ENCODE data around the gene APOL1. TPM values are rescaled to one million over a fixed set of nuclear protein-coding genes. Genes with fewer than 3 reads are reported as not detected.
"Not testable (repeated sequence)": the region's sequence is repeated elsewhere in the genome, so short reads cannot be mapped to it uniquely, and the experiment has no call there.

APOL1 gene
- total and polyA plus RNA-seq, 3 experiments from 2014 or later: 25.6 to 34.3 (median 32.8) TPM

- DNase-seq: peak; percentile 58 to 75 (median 61)
- peaks cover 35 to 48% (median 43%) of the 10 kb centered on the region in 3 donors for H3K4me1 Mint-ChIP-seq
- H3K4me3 Mint-ChIP-seq: peak overlapping the region in 3 of 7 donors; percentile 11 to 52 (median 43)
- peaks cover 16 to 92% (median 29%) of the 10 kb centered on the region in 3 donors for H3K36me3 Mint-ChIP-seq
- ChIA-PET POLR2A (interaction anchor here (0.5 to 1.0 kb wide), 4 partner anchors 9 to 79 kb away, joined by 3 to 4 read pairs (median 3); partner anchors contain the start of gene APOL1), CTCF (interaction anchor here (0.8 to 3.6 kb wide), 9 partner anchors 10 to 102 kb away, joined by 3 to 17 read pairs (median 3); partner anchors contain the start of genes APOL2 and MYH9)
- H3K36me3 ChIP-seq (ENCODE audit: insufficient read depth, low read length): peaks cover 72% of the 10 kb centered on the region
- peaks cover 35% of the 10 kb centered on the region for H3K4me1 ChIP-seq (ENCODE audit: insufficient read depth, low read length)
- H3K27ac Mint-ChIP-seq: peak overlapping the region; percentile 44 to 97 (median 88)
- no peak overlapping the region for H3K27ac ChIP-seq (ENCODE audit: low read depth, low read length)
- H3K27me3 ChIP-seq (ENCODE audit: insufficient read depth, low read length, poor library complexity, severe bottlenecking): no peaks in the 10 kb centered on the region
- H3K9me3 Mint-ChIP-seq: peaks cover 0 to 4% (median 0%) of the 10 kb centered on the region in 5 donors
- no peak overlapping the region for H3K4me3 ChIP-seq (ENCODE audit: low read length)
- H3K9me3 ChIP-seq (ENCODE audit: low read length): no peaks in the 10 kb centered on the region
- H3K27me3 Mint-ChIP-seq: peaks cover 0 to 8% of the 10 kb centered on the region in 2 donors
Observed at GRCh38 chr22:36286096-36286957, 33.4 kb downstream of the APOL1 start.

GRCh38 chr22:36287881-36288515, 35.1 kb downstream of the APOL1 start:
- ChIA-PET CTCF (interaction anchor here (0.7 to 3.6 kb wide), 8 partner anchors 10 to 199 kb away, joined by 3 to 17 read pairs (median 4); partner anchors contain the start of gene APOL2), POLR2A (interaction anchor here (1.0 kb wide), 1 partner anchor 10 kb away, joined by 5 read pairs; no protein-coding TSS in a partner anchor)
- H3K9me3 ChIP-seq (ENCODE audit: low read length): no peaks in the 10 kb centered on the region
- H3K4me1 ChIP-seq (ENCODE audit: insufficient read depth, low read length): peaks cover 40% of the 10 kb centered on the region
- H3K27ac Mint-ChIP-seq: peak overlapping the region in 7 of 8 donors; percentile 44 to 95 (median 82)
- H3K27ac ChIP-seq (ENCODE audit: low read depth, low read length): no peak overlapping the region
- H3K4me1 Mint-ChIP-seq: peaks cover 49 to 61% (median 54%) of the 10 kb centered on the region in 3 donors
- peak in 1 of 5 donors; percentile 35 for DNase-seq
- H3K9me3 Mint-ChIP-seq: peaks cover 0 to 4% (median 0%) of the 10 kb centered on the region in 5 donors
- H3K36me3 Mint-ChIP-seq: peaks cover 20 to 90% (median 39%) of the 10 kb centered on the region in 3 donors
- H3K27me3 ChIP-seq (ENCODE audit: insufficient read depth, low read length, poor library complexity, severe bottlenecking): no peaks in the 10 kb centered on the region
- peaks cover 76% of the 10 kb centered on the region for H3K36me3 ChIP-seq (ENCODE audit: insufficient read depth, low read length)
- H3K4me3 ChIP-seq (ENCODE audit: low read length): no peak overlapping the region
- H3K4me3 Mint-ChIP-seq: peak overlapping the region in 2 of 7 donors; percentile 25 to 41
- peaks cover 0 to 8% of the 10 kb centered on the region in 2 donors for H3K27me3 Mint-ChIP-seq

DNA sequence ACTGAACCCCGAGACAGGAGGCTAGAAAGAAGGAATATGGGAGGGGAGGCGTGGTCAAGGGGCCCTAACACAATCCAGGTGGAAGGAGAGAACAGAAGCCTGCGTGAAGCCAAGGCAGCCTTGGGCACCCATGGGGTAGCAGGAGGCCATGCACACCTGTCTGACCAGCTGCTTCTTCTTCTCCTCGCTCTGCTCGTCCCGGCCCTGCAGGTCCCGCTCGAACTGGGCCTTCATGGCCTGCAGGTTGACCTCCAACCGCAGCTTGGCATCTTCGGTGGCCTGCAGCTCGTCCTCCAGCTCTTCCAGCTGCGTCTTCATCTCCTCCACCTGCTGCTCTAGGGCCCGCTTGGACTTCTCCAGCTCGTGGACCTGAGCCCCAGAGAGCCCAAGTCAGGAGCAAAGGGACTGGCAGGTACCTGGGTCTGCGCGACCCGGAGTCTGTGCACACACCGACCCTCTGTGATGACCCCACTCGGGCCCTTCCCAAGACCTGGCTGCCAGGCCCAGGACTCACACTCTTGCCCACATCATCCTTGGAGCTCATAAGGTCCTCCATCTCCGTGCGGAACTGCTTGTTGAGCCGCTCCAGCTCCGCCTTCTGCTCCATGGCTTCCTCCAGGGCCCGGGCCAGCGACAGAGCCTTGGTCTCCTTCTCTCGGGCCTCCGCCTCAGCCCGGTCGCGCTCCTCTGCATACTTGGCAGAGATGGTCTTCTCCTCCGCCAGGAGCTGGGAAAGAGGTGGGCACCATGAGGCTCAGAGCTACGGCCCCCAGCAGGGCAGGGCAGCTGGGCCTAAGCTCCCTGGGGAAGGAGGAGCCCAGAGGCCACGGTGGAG, 35.9 kb downstream of the APOL1 start:
- Mint-ChIP-seq H3K27me3 (peaks cover 0 to 8% of the 10 kb centered on the region in 2 donors), H3K36me3 (peaks cover 20 to 89% (median 35%) of the 10 kb centered on the region in 3 donors), H3K4me1 (peaks cover 49 to 64% (median 57%) of the 10 kb centered on the region in 3 donors), H3K4me3 (peak overlapping the region in 3 of 7 donors; percentile 41 to 83 (median 53)), H3K9me3 (peaks cover 0 to 4% (median 0%) of the 10 kb centered on the region in 5 donors), H3K27ac (peak overlapping the region; percentile 63 to 98 (median 92))
- Histone ChIP-seq H3K27ac (ENCODE audit: low read depth, low read length) (no peak overlapping the region), H3K36me3 (ENCODE audit: insufficient read depth, low read length) (peaks cover 75% of the 10 kb centered on the region), H3K27me3 (ENCODE audit: insufficient read depth, low read length, poor library complexity, severe bottlenecking) (no peaks in the 10 kb centered on the region), H3K9me3 (ENCODE audit: low read length) (no peaks in the 10 kb centered on the region), H3K4me1 (ENCODE audit: insufficient read depth, low read length) (peaks cover 40% of the 10 kb centered on the region), H3K4me3 (ENCODE audit: low read length) (no peak overlapping the region)
- peak in 1 of 5 donors; percentile 42 for DNase-seq
- CTCF ChIA-PET: interaction anchor here (0.7 to 2.7 kb wide), 8 partner anchors 10 to 198 kb away, joined by 3 to 11 read pairs (median 4); partner anchors contain the start of gene APOL2
- POLR2A ChIA-PET: interaction anchor here (0.7 to 1.1 kb wide), 4 partner anchors 9 to 90 kb away, joined by 3 to 5 read pairs (median 4); no protein-coding TSS in a partner anchor

DNA sequence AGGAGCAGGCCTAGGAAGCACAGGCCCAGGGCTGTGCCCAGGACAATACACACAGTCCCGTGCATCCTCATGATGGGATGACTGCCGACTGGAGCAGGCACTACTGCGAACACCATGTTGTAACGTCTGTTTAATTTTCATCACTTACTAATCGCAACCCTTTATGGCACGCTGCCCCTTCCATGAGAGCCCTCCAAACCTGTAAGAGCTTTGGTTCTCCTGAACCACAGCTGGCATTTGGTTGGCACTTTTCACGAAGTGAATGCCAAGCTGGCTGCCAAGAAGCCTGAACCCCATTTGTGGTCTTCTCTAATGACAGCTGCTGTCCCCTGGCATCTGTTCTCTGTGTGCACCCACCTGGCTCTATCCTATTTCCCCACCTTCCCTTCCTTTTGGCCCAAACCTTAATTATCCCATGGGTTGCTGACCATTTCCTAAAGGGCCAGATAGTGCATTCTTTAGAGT, 36.5 kb downstream of the APOL1 start:
- CTCF ChIA-PET: interaction anchor here (1.1 to 2.7 kb wide), 6 partner anchors 12 to 181 kb away, joined by 3 to 11 read pairs (median 4); partner anchors contain the start of gene APOL2
- Mint-ChIP-seq H3K36me3 (peaks cover 23 to 89% (median 35%) of the 10 kb centered on the region in 3 donors), H3K27me3 (peaks cover 0 to 8% of the 10 kb centered on the region in 2 donors), H3K9me3 (peaks cover 0 to 4% (median 0%) of the 10 kb centered on the region in 5 donors), H3K4me3 (peak overlapping the region; percentile 38 to 86 (median 71)), H3K4me1 (peaks cover 53 to 70% (median 61%) of the 10 kb centered on the region in 3 donors), H3K27ac (peak overlapping the region; percentile 91 to 98 (median 94))
- H3K4me1 ChIP-seq (ENCODE audit: insufficient read depth, low read length): peaks cover 40% of the 10 kb centered on the region
- POLR2A ChIA-PET: interaction anchor here (0.6 to 1.1 kb wide), 4 partner anchors 8 to 131 kb away, joined by 3 to 5 read pairs (median 4); no protein-coding TSS in a partner anchor
- H3K36me3 ChIP-seq (ENCODE audit: insufficient read depth, low read length): peaks cover 77% of the 10 kb centered on the region
- H3K4me3 ChIP-seq (ENCODE audit: low read length): peak overlapping the region; percentile 23
- DNase-seq: no peak
- no peak overlapping the region for H3K27ac ChIP-seq (ENCODE audit: low read depth, low read length)
- H3K27me3 ChIP-seq (ENCODE audit: insufficient read depth, low read length, poor library complexity, severe bottlenecking): no peaks in the 10 kb centered on the region
- H3K9me3 ChIP-seq (ENCODE audit: low read length): no peaks in the 10 kb centered on the region

GRCh38 chr22:36289948-36290371, 37.0 kb downstream of the APOL1 start:
- ChIA-PET CTCF (interaction anchor here (1.1 to 2.7 kb wide), 3 partner anchors 11 to 51 kb away, joined by 3 to 11 read pairs (median 6); partner anchors contain the start of gene APOL2), POLR2A (interaction anchor here (0.6 to 1.1 kb wide), 3 partner anchors 9 to 131 kb away, joined by 4 to 9 read pairs (median 5); no protein-coding TSS in a partner anchor)
- H3K9me3 Mint-ChIP-seq; H3K9me3 ChIP-seq (ENCODE audit: low read length); H3K27me3 Mint-ChIP-seq; H3K27me3 ChIP-seq (ENCODE audit: insufficient read depth, low read length, poor library complexity, severe bottlenecking); H3K27ac ChIP-seq (ENCODE audit: low read depth, low read length): not testable (repeated sequence)
- peaks cover 77% of the 10 kb centered on the region for H3K36me3 ChIP-seq (ENCODE audit: insufficient read depth, low read length)
- H3K36me3 Mint-ChIP-seq: peaks cover 25 to 88% (median 36%) of the 10 kb centered on the region in 3 donors
- peak; percentile 26 to 82 (median 80) for DNase-seq
- peaks cover 54 to 72% (median 67%) of the 10 kb centered on the region in 3 donors for H3K4me1 Mint-ChIP-seq
- H3K27ac Mint-ChIP-seq: peak overlapping the region; percentile 91 to 98 (median 94)
- peak overlapping the region; percentile 23 for H3K4me3 ChIP-seq (ENCODE audit: low read length)
- peak overlapping the region; percentile 38 to 86 (median 71) for H3K4me3 Mint-ChIP-seq
- H3K4me1 ChIP-seq (ENCODE audit: insufficient read depth, low read length): peaks cover 40% of the 10 kb centered on the region

GRCh38 chr22:36290391-36291075, 37.6 kb downstream of the APOL1 start:
- not testable (repeated sequence) for H3K27me3 Mint-ChIP-seq; H3K9me3 Mint-ChIP-seq; H3K27ac ChIP-seq (ENCODE audit: low read depth, low read length); H3K4me3 ChIP-seq (ENCODE audit: low read length); H3K9me3 ChIP-seq (ENCODE audit: low read length); H3K27me3 ChIP-seq (ENCODE audit: insufficient read depth, low read length, poor library complexity, severe bottlenecking)
- Mint-ChIP-seq H3K4me1 (peaks cover 56 to 72% (median 69%) of the 10 kb centered on the region in 3 donors), H3K36me3 (peaks cover 25 to 91% (median 36%) of the 10 kb centered on the region in 3 donors), H3K4me3 (peak overlapping the region in 2 of 7 donors; percentile 38 to 86), H3K27ac (peak overlapping the region in 4 of 8 donors; percentile 43 to 97 (median 94))
- Histone ChIP-seq H3K4me1 (ENCODE audit: insufficient read depth, low read length) (peaks cover 40% of the 10 kb centered on the region), H3K36me3 (ENCODE audit: insufficient read depth, low read length) (peaks cover 77% of the 10 kb centered on the region)
- peak in 2 of 5 donors; percentile 22 to 42 for DNase-seq
- CTCF ChIA-PET: interaction anchor here (1.1 to 2.7 kb wide), 2 partner anchors 11 to 13 kb away, joined by 3 to 11 read pairs; no protein-coding TSS in a partner anchor
- POLR2A ChIA-PET: interaction anchor here (0.6 to 0.8 kb wide), 2 partner anchors 10 to 130 kb away, joined by 4 to 9 read pairs; no protein-coding TSS in a partner anchor

Data from CD8-positive, alpha-beta memory T cell (primary cell).